Activated T-cell treated with anti-CD3 and anti-CD28 coated beads for 1 hour (primary cell): ENCODE results near the gene ANKFN1.

Source experiments
- DNase-seq: peaks from one replicate; pipeline ENCODE4 v3.0.0-alpha.2; 2020; ENCODE audit warnings: low read depth

The ANKFN1 gene

GRCh38 chr17:56142781-56143180, 10.5 kb upstream of the ANKFN1 start:
- DNase-seq = no peak

DNA sequence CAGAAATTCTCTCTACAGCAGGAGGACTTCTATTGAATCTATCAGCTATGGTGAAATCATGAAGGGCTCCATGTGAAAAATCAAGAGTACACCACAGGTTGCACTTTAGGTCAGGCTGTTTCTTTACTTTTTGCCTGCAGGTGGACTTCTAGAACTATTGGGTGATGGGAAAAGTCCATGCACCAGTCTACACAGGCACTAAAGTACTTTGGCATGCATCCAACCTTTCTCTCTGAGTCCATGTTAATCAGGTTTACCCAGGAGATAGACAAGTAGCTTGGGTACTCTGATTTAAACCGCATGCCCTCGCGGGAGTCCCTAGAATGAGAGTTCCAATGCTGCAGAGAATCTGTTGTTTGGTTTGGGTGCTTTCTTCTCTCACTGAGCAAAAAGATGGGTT, 9.1 kb upstream of the ANKFN1 start:
- no peak for DNase-seq

GRCh38 chr17:56146534-56146933, 6.7 kb upstream of the ANKFN1 start:
- DNase-seq = no peak

- no peak for DNase-seq
Observed at GRCh38 chr17:56148333-56148732, 4.9 kb upstream of the ANKFN1 start.

DNA sequence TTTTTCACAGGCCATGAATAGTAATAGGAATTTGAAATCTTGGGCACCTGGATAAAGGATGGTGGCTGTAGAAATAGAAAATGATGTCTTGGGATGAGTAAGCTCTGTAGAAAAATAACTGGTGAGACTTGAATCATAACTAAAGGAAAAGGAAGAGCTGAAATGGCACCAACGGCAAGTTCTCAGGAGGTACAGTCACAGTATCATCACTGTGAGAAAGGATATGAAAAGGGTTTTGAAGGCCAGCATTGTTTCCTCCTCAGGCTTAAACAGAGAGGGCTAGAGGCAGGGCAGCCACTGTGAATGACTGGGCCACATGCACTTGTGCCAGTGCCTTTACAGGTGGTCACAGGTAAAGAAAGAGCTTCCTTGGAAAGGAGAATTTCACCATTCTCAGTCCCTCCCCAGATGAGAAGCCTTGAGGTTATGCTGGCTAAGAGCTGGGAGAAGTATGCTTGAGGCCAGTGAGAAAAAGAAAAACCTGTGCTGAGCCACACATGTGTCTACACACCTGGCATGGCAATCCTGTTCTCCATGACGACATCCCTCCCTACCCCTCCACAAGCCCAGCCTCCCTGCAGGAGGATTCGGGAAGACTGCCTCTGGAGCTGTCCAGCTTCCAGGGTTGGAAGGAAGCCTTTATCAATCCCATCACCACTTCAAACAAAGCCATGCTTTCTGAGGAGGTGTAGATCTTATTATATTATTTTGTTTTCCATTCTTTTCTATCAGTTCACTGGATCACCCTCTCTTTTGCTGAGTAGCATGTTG, 3.8 kb upstream of the ANKFN1 start:
- no peak for DNase-seq

DNA sequence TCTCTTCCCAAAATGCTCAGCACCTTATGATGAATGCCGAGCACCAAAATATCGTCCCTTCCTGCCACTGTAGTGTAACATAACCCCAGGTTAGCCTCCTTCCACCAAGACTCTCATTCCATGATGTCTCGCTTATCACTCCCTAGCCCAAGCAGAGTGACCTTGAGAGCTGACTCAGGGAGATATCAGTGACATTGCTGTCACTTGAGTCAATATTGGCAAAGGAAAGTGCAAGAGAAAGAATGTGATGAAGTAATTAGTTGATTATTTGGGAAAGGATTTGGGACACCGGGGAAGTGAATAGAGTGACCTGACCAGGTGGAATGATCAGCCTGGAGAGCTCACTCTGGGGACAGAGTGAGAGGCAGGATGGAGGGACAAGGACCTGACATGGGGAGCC, 2.6 kb upstream of the ANKFN1 start:
- DNase-seq = no peak

- no peak for DNase-seq
Observed at GRCh38 chr17:56157845-56158244, 4.6 kb downstream of the ANKFN1 start.

DNA sequence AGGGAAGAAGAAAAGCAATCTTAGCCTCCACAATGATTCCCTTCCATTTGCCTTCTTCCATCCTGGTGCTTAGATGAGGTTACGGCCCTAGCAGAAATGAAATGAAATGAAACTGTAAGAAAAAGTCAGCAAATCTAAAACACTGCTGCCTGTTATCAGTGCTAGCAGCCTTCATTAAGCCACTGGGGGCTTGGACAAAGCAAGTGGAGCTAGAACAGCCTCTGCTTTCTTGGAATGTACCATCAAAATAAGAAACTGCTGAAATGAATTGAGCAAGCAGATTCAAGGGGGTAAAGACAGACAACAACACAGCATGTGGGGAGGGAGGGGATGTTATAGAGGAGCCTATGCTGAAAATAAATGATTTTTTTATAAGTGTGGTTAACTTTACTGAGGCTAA, 5.1 kb downstream of the ANKFN1 start:
- no peak for DNase-seq

- no peak for DNase-seq
Observed at GRCh38 chr17:56158915-56159825, 5.9 kb downstream of the ANKFN1 start.

DNA sequence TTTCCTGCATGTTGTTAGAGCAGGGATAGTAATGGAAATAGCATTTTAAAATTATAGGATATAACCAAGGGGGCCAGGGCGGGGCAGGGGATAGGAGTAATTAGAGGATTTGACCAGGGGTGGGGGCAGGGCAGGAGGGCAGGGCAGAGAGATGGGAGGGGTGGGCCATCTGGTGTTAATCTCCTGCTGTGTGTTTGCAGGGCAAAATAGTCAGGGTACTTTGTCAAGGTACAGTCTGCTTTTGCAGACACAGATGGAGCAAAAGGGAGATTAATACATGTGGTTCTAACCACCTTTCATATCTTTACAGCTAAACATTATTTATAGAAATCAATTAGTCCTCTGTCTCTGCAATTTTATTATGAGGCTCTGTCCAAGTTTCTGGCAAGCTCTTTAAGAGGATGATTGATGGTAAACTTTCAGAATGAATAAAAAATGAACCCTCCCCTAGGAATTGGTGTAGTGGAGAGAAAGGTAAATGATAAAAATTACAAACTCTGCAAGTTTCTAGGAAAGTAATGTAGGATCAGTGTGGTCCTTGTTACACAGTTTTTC, 6.6 kb downstream of the ANKFN1 start:
- no peak for DNase-seq

GRCh38 chr17:56160422-56160821, 7.1 kb downstream of the ANKFN1 start:
- DNase-seq = no peak

GRCh38 chr17:56165072-56165641, 11.9 kb downstream of the ANKFN1 start:
- no peak for DNase-seq

DNA sequence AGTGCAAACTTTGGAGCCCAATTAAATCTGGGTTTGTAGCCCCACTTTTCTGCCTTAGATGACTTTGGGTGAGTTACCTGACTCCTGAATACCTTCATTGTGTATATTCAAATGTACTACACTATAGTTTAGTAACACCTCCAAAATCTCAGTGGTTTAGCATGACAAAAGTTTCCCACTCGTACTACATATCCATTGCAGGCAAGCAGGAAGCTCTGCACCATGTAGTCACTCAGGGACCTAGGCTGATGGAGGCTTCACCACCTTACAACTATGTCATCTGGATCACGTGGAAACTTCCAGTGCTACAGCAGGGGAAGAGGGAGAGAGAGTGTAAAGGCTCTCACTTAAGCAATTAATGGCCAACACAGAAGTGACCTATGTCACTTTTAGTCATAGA, 14.2 kb downstream of the ANKFN1 start:
- no peak for DNase-seq

DNA sequence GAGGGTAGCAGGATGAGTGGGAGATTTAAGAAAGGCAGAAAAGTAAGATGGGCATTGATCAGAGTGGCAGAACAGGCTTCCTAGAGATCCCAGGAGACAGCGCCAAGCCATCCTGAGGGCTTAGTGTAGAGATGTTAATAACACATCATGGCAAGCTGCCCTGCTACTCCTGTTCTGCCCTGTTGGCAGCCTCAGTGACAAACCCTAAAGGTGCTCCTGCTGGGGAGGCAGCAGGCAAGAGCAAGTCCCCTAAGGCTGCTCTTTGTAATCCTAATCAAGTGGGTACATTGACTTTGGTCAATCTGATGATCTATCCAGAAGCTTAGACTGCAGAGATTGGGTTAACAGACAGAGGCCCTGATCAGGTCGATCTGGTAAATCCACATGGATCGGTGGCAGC, 16.3 kb downstream of the ANKFN1 start:
- no peak for DNase-seq

DNA sequence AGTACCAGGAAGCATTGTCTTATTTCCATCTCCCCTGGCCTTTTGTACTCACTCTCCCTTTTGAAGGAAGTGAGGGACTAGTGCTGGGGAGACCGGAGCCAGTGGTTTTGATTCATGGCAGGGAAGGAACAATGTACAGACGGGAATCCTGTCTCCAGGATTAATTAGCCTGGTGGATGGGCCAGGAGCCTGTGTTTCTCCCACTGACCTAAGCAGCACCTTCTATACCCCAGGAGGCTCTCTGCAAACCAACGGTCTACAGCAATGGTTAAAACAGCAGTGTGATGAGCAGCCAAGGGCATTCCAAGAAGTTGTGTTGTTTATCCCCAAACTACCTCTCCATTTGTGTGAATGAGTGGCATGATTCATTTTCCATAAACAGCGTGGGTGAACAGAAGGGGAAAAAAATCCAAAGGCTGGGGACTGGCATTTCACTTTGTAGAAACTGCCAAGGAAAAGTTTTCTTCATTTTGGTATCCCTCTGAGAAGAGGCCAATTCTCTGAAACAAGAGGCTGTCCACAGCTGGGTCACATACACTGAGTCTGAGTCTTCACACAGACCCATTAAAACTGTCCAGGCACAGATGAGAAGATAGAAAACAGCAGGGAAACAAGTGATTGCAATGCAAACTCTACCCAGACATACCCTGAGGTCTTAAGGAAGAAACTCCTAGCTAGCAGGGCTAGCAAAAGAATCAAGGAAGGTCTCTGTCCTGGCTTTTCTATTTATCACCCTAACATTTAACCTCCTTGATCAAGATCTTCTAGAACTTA, 18.1 kb downstream of the ANKFN1 start:
- no peak for DNase-seq

DNA sequence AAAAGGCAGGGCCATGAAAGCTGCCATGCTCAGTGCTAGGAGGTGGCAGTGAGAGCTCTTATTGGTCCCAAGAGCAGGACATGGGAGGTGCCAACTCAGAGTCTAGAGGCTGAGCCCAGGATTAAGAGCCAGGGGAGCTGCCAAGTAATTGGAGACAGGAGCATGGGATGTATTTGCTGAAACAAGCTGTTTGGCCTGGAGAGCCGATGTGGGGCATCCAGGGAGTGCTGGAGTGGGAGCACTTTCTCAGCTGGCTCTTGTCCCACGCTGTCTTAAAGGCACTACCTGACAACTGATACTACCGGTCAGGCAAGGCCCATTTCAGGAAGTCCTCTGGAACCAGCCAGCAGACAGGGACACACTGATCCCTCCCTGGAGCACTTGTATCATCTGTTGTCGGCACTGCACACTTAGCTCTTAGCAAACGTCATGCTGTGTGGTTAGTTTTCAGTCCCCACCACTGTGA, 19.3 kb downstream of the ANKFN1 start:
- no peak for DNase-seq

DNA sequence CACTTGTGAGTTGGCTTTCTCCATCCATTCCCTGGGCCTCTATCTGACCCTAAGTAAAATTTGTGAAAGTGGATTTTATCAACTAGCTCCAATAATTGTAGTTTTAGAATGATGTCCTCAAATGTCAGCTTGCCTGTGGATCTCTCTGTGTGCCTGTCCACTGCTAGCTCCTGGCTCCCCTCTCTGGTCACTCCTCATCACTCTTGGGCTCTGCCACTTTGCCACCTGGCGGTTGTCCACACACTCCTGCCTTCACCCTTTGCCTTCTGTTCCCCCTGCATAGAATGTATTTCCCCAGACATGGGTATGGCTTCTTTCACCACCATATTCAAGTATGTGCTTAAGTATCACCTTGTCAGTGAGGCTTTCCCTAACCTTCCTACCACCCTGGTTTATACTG, 19.8 kb downstream of the ANKFN1 start:
- DNase-seq = no peak

- no peak for DNase-seq
Observed at GRCh38 chr17:56173958-56174835, 20.9 kb downstream of the ANKFN1 start.

- no peak for DNase-seq
Observed at GRCh38 chr17:56175299-56175955, 22.2 kb downstream of the ANKFN1 start.

DNA sequence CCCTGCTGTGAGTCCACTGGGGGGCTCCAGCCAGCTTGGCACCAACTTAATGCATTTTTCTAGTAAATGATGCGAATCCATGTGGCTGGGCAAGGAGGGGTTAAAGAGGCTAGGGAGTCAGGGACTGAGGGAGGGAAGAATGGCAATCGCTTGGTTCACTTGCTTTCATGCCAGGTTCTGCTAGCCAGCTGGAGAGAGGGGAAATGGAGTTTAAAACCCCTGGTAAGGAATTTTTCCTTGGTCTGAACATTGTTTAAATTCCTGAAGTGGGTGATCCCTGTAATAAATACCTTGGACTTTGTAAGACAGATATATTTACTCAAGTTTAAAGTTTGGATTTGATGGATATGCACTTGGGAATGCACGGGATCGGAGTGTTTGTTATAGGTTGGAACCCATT, 22.8 kb downstream of the ANKFN1 start:
- no peak for DNase-seq
